Measurements from ENCODE around the gene TSKS. TPM values are rescaled to one million over a fixed set of nuclear protein-coding genes. Genes with fewer than 3 reads are reported as not detected.

Gene TSKS
- total RNA-seq, 1 donor from 2014 or later = not detected

GRCh38 chr19:49752701-49753100 is 10.4 kb downstream of the TSKS start:
- H3K9me3 ChIP-seq (ENCODE audit: low read depth) = peaks cover 6% of the 10 kb centered on the region
- H3F3A ChIP-seq (ENCODE audit: low read depth) = no peaks in the 10 kb centered on the region
- H2AFZ ChIP-seq (replicated peaks) = no peak overlapping the region
- no peak for DNase-seq (ENCODE audit: low spot score)
- no peaks in the 10 kb centered on the region for H3K79me2 ChIP-seq (ENCODE audit: low read depth)
- no peak overlapping the region for H3K9ac ChIP-seq
- H3K4me1 ChIP-seq = no peaks in the 10 kb centered on the region
- no peaks in the 10 kb centered on the region for H4K20me1 ChIP-seq (ENCODE audit: low read depth)
- H3K4me3 Mint-ChIP-seq = no peak overlapping the region
- peaks cover 9% of the 10 kb centered on the region for H3K27me3 Mint-ChIP-seq (ENCODE audit: insufficient read depth, low read depth)
- H3K9me3 Mint-ChIP-seq = peaks cover 20% of the 10 kb centered on the region
- no peak overlapping the region for H3K27ac Mint-ChIP-seq
- H3K36me3 Mint-ChIP-seq = no peaks in the 10 kb centered on the region
- H3K4me3 ChIP-seq = no peak overlapping the region
- no peaks in the 10 kb centered on the region for H3K27me3 ChIP-seq
- no peaks in the 10 kb centered on the region for H3K4me1 Mint-ChIP-seq
- TF ChIP-seq EZH2phosphoT487 (IDR thresholded peaks at IDR 0.05) (no peak), CTCF (IDR thresholded peaks at IDR 0.05) (no peak), EZH2 (IDR thresholded peaks at IDR 0.05) (no peak)
- no peak overlapping the region for H3K4me2 ChIP-seq
- H3K27ac ChIP-seq = no peak overlapping the region
- no peaks in the 10 kb centered on the region for H3K36me3 ChIP-seq

GRCh38 chr19:49749771-49750170 is 13.3 kb downstream of the TSKS start:
- no peak for DNase-seq (ENCODE audit: low spot score)
- Histone ChIP-seq H3K9me3 (ENCODE audit: low read depth) (no peaks in the 10 kb centered on the region), H3K4me2 (no peak overlapping the region), H3K4me1 (no peaks in the 10 kb centered on the region), H3K27me3 (no peaks in the 10 kb centered on the region), H3K36me3 (no peaks in the 10 kb centered on the region), H3K79me2 (ENCODE audit: low read depth) (no peaks in the 10 kb centered on the region), H3K9ac (no peak overlapping the region), H2AFZ (replicated peaks) (no peak overlapping the region), H3F3A (ENCODE audit: low read depth) (no peaks in the 10 kb centered on the region), H3K27ac (no peak overlapping the region), H4K20me1 (ENCODE audit: low read depth) (no peaks in the 10 kb centered on the region), H3K4me3 (no peak overlapping the region)
- no peak overlapping the region for H3K4me3 Mint-ChIP-seq
- TF ChIP-seq EZH2phosphoT487 (IDR thresholded peaks at IDR 0.05) (no peak), EZH2 (IDR thresholded peaks at IDR 0.05) (no peak), CTCF (IDR thresholded peaks at IDR 0.05) (no peak)
- peaks cover 19% of the 10 kb centered on the region for H3K9me3 Mint-ChIP-seq
- no peaks in the 10 kb centered on the region for H3K4me1 Mint-ChIP-seq
- no peaks in the 10 kb centered on the region for H3K36me3 Mint-ChIP-seq
- H3K27ac Mint-ChIP-seq = no peak overlapping the region
- H3K27me3 Mint-ChIP-seq (ENCODE audit: insufficient read depth, low read depth) = peaks cover 11% of the 10 kb centered on the region

- no peak for DNase-seq (ENCODE audit: low spot score)
- H3F3A ChIP-seq (ENCODE audit: low read depth) = no peaks in the 10 kb centered on the region
- H3K9me3 ChIP-seq (ENCODE audit: low read depth) = no peaks in the 10 kb centered on the region
- H3K27ac ChIP-seq = no peak overlapping the region
- peak overlapping the region; percentile 34 for H2AFZ ChIP-seq (replicated peaks)
- H3K27me3 ChIP-seq = no peaks in the 10 kb centered on the region
- no peaks in the 10 kb centered on the region for H4K20me1 ChIP-seq (ENCODE audit: low read depth)
- no peaks in the 10 kb centered on the region for H3K4me1 Mint-ChIP-seq
- no peak overlapping the region for H3K4me2 ChIP-seq
- TF ChIP-seq CTCF (IDR thresholded peaks at IDR 0.05) = no peak
- no peak for TF ChIP-seq EZH2 (IDR thresholded peaks at IDR 0.05)
- no peak for TF ChIP-seq EZH2phosphoT487 (IDR thresholded peaks at IDR 0.05)
- peaks cover 17% of the 10 kb centered on the region for H3K9me3 Mint-ChIP-seq
- H3K4me3 ChIP-seq = no peak overlapping the region
- no peaks in the 10 kb centered on the region for H3K36me3 ChIP-seq
- no peak overlapping the region for H3K4me3 Mint-ChIP-seq
- no peaks in the 10 kb centered on the region for H3K79me2 ChIP-seq (ENCODE audit: low read depth)
- no peaks in the 10 kb centered on the region for H3K36me3 Mint-ChIP-seq
- no peaks in the 10 kb centered on the region for H3K4me1 ChIP-seq
- H3K9ac ChIP-seq = no peak overlapping the region
- H3K27me3 Mint-ChIP-seq (ENCODE audit: insufficient read depth, low read depth) = peaks cover 11% of the 10 kb centered on the region
- H3K27ac Mint-ChIP-seq = no peak overlapping the region
Observed at GRCh38 chr19:49749055-49749716, 13.9 kb downstream of the TSKS start.
